Ovary (tissue), 3 donors: ENCODE measurements around the gene KIF2C.

ENCODE experiments used
- CTCF ChIP-seq, 3 donors: fragments of 450-650 bp in 2 of 3; fragments of 200-600 bp in 1 of 3; IDR thresholded peaks; one replicate each; pipeline versions ENCODE4 v1.5.1 to v1.8.0; 2016 to 2022; ENCODE audit warnings: antibody characterized with exemption in 3 of 3, mild to moderate bottlenecking in 1 of 3
- POLR2A ChIP-seq: fragments of 450-650 bp; IDR thresholded peaks from one replicate; pipeline ENCODE4 v1.6.1; 2017; ENCODE audit warnings: antibody characterized with exemption, mild to moderate bottlenecking, moderate library complexity
- donor health status: DM: no; HTN: no; CAD: no.

DNA sequence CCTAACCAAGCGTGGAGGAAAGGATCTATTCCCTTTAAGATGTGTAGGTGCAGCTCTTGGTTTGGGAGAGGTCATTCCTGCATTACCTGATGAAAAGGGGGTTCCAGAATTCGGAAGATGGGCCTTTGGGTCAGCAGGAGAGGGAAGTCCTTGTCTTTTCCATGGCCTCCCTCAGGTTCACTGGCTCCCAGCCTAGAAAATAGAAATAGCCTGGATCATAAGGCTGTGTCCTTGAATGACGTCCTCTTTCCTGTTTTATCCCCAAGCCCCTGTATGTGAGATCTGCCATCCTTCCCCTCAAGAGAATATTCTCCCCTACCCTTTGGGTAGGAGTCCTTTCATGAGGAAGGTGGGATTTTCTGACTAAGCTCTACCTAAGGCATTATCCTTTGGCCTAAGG lies 21.2 kb downstream of the KIF2C start:
- TF ChIP-seq POLR2A, result no peak
- TF ChIP-seq CTCF (IDR thresholded peaks at IDR 0.05), result no peak
